Stimulated activated CD4-positive, alpha-beta T cell treated with anti-CD3 and anti-CD28 coated beads, Interleukin-1b, Interleukin-23, amount 100 ng/mL, for 24 hours (primary cell): ENCODE measurements around the gene TNNC2.
A peak's percentile ranks its signal among the peaks of the same experiment; 100 is the strongest.
"Not testable (repeated sequence)": the region's sequence is repeated elsewhere in the genome, so short reads cannot be mapped to it uniquely, and the experiment has no call there.

Source experiments
- DNase-seq, 4 experiments: peaks; one replicate each; pipeline ENCODE4 v3.0.0-alpha.2; 2020; ENCODE audit warnings: low read depth in 4 of 4, low spot score in 1 of 4

TNNC2 gene

GRCh38 chr20:45823949-45824835 lies 2.9 kb downstream of the TNNC2 start:
- DNase-seq, result peak in 2 of 4 experiments; percentile 20 to 29

GRCh38 chr20:45822857-45823256 lies 4.3 kb downstream of the TNNC2 start:
- no peak for DNase-seq

- DNase-seq, result no peak
Measured at GRCh38 chr20:45821947-45822346, 5.2 kb downstream of the TNNC2 start.

- DNase-seq, result no peak
Measured at GRCh38 chr20:45819466-45819865, 7.6 kb downstream of the TNNC2 start.

- DNase-seq, result no peak
Measured at GRCh38 chr20:45818239-45818638, 8.9 kb downstream of the TNNC2 start.

- DNase-seq, result no peak
Measured at GRCh38 chr20:45817376-45818194, 9.5 kb downstream of the TNNC2 start.

- DNase-seq, result no peak
Measured at GRCh38 chr20:45816951-45817350, 10.2 kb downstream of the TNNC2 start.

GRCh38 chr20:45814314-45814713 lies 12.8 kb downstream of the TNNC2 start:
- DNase-seq, result no peak

GRCh38 chr20:45813489-45813888 lies 13.6 kb downstream of the TNNC2 start:
- no peak for DNase-seq

- no peak for DNase-seq
Measured at GRCh38 chr20:45813006-45813340, 14.1 kb downstream of the TNNC2 start.

GRCh38 chr20:45812157-45813005 lies 14.7 kb downstream of the TNNC2 start, which contains the start of gene UBE2C:
UBE2C (plus strand) TSS chr20:45812644; CDS start chr20:45812696, 52 bp downstream.
- DNase-seq, result peak; percentile 75 to 89 (median 84)

- no peak for DNase-seq
Measured at GRCh38 chr20:45810191-45810970, 16.7 kb downstream of the TNNC2 start.

GRCh38 chr20:45801851-45802250 lies 25.3 kb downstream of the TNNC2 start:
- DNase-seq, result no peak

- DNase-seq, result peak in 2 of 4 experiments; percentile 35 to 36
Measured at GRCh38 chr20:45798935-45799642, 28.0 kb downstream of the TNNC2 start.

- not testable (repeated sequence) for DNase-seq
Measured at GRCh38 chr20:45797955-45798354, 29.2 kb downstream of the TNNC2 start.

GRCh38 chr20:45797510-45797909 lies 29.6 kb downstream of the TNNC2 start:
- DNase-seq, result not testable (repeated sequence)

GRCh38 chr20:45796337-45797065 lies 30.6 kb downstream of the TNNC2 start:
- no peak for DNase-seq

GRCh38 chr20:45792317-45793118 lies 34.6 kb downstream of the TNNC2 start:
- DNase-seq, result no peak
